Transverse colon (tissue), 4 donors: ENCODE results near the gene MED27.

Experiments used
- CTCF ChIP-seq, 5 experiments: fragments of 200-600 bp in 3 of 5; fragments of 450-650 bp in 2 of 5; sonication (generic) in 3 of 5; IDR thresholded peaks; 1 replicate in 2 of 5; 2 replicates in 3 of 5; pipeline ENCODE4 v1.5.1; 2016 to 2017; ENCODE audit warnings: antibody characterized with exemption in 5 of 5, inconsistent platforms in 3 of 5, mild to moderate bottlenecking in 2 of 5, moderate library complexity in 1 of 5
- POLR2A ChIP-seq: fragments of 450-650 bp; IDR thresholded peaks from one replicate; pipeline ENCODE4 v1.6.1; 2016; ENCODE audit warnings: antibody characterized with exemption, mild to moderate bottlenecking, moderate library complexity
- POLR2AphosphoS5 ChIP-seq, 3 donors: sonication (generic); formaldehyde crosslinking; IDR thresholded peaks; one replicate each; pipeline ENCODE4 v1.6.1; 2016; ENCODE audit warnings: antibody characterized with exemption in 3 of 3

- TF ChIP-seq POLR2AphosphoS5 (IDR thresholded peaks at IDR 0.05) (no peak), CTCF (IDR thresholded peaks at IDR 0.05) (no peak), POLR2A (no peak)
Measured at GRCh38 chr9:131824155-131824594, 255.5 kb downstream of the MED27 start.
